Measurements from ENCODE around the gene IFT27.

DNA sequence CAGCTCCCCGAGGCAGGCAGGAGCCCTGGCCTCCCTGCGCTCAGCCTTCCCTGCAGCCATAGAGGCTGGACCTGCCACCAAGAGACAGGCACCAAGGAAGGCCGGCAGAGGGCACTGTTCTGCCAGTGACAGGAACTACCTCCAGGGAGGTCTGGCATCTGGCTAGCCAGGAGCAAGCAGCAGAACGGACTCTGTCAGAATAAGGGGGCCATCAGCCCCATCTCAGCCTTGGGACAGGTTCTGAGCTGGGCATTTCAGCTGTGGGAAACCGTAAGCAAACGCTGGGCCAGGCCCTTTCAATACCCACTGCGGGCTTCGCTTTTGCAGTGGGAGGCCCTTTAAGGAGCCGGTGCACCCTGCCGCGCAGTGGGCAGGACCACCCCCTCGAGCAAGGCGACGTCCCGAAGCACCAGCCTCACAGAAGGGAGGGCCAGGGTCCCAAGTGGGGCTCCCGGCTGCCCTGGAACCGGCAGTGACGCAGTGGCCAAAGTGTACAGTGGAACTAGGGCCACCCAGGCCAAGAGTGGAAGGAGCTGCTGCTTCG is 18.2 kb downstream of the IFT27 start:
- TF ChIP-seq, protein P1, sequence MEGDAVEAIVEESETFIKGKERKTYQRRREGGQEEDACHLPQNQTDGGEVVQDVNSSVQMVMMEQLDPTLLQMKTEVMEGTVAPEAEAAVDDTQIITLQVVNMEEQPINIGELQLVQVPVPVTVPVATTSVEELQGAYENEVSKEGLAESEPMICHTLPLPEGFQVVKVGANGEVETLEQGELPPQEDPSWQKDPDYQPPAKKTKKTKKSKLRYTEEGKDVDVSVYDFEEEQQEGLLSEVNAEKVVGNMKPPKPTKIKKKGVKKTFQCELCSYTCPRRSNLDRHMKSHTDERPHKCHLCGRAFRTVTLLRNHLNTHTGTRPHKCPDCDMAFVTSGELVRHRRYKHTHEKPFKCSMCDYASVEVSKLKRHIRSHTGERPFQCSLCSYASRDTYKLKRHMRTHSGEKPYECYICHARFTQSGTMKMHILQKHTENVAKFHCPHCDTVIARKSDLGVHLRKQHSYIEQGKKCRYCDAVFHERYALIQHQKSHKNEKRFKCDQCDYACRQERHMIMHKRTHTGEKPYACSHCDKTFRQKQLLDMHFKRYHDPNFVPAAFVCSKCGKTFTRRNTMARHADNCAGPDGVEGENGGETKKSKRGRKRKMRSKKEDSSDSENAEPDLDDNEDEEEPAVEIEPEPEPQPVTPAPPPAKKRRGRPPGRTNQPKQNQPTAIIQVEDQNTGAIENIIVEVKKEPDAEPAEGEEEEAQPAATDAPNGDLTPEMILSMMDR (IDR thresholded peaks at IDR 0.05): peak; percentile 52 to 85 (median 74)
- TF ChIP-seq POLR2A (IDR thresholded peaks at IDR 0.05): no peak
